Esophagus squamous epithelium (tissue), 4 donors: ENCODE measurements around the gene GMEB2.

Source experiments
- POLR2A ChIP-seq, 4 donors: fragments of 450-650 bp; IDR thresholded peaks; one replicate each; pipeline ENCODE4 v1.6.1; 2017; ENCODE audit warnings: antibody characterized with exemption in 4 of 4, mild to moderate bottlenecking in 4 of 4, moderate library complexity in 3 of 4
- TF ChIP-seq, protein P1 (sequence below), 6 experiments: fragments of 450-650 bp in 4 of 6; fragments of 200-600 bp in 2 of 6; sonication (generic) in 2 of 6; IDR thresholded peaks; one replicate each; pipeline ENCODE4 v1.5.1; 2016 to 2019; ENCODE audit warnings: antibody characterized with exemption in 6 of 6, mild to moderate bottlenecking in 4 of 6, moderate library complexity in 4 of 6

DNA sequence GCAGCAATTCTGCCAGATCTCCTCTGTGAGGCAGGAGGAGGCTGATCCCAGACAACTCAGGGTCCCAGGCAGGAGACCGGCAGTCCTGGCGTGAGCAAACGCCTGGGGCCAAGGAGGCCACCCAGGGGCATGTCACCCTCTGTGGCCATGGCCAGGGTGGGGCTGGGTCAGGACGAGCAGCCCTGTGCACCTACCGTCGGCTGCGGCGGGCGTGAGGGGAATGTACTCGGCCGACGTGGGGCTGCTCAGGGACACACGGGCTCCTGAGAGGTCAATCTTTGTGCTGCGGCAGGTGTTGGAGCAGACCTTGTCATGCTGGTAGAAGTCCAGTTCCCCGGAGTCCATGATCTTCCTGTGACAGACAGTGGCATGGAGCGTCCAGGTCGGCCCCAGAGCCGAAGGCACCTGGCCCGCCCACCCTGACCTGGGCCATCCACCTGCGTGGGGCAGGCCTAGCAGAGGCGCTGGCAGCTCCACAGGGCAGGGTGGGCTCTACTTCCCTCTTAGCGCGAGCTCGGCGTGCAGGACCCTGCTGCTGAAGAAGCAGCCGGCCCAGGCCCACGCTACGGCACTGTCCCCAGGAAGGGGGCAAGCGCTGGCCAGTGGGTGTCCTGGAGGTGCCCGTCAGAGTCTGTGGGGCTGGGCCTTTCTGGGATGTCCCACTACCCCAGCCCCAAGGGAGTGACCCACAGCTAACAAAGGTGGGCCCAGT is 31.3 kb downstream of the GMEB2 start:
- TF ChIP-seq, protein P1, sequence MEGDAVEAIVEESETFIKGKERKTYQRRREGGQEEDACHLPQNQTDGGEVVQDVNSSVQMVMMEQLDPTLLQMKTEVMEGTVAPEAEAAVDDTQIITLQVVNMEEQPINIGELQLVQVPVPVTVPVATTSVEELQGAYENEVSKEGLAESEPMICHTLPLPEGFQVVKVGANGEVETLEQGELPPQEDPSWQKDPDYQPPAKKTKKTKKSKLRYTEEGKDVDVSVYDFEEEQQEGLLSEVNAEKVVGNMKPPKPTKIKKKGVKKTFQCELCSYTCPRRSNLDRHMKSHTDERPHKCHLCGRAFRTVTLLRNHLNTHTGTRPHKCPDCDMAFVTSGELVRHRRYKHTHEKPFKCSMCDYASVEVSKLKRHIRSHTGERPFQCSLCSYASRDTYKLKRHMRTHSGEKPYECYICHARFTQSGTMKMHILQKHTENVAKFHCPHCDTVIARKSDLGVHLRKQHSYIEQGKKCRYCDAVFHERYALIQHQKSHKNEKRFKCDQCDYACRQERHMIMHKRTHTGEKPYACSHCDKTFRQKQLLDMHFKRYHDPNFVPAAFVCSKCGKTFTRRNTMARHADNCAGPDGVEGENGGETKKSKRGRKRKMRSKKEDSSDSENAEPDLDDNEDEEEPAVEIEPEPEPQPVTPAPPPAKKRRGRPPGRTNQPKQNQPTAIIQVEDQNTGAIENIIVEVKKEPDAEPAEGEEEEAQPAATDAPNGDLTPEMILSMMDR (IDR thresholded peaks at IDR 0.05), result no peak
- TF ChIP-seq POLR2A (IDR thresholded peaks at IDR 0.05), result no peak
